HG02623 (cell line): ENCODE measurements around the gene DPYSL4.

Experiments
- ATAC-seq: cut with Tn5 transposase; IDR thresholded peaks from one replicate; pipeline ENCODE4 v1.9.1; 2021; ENCODE audit warnings: moderate library complexity; ENCODE audit not compliant: unreplicated experiment

The DPYSL4 gene

GRCh38 chr10:132186488-132187429, at the start of gene DPYSL4:
Gene DPYSL4 (plus strand): TSS chr10:132186948. CDS start chr10:132187064, 116 bp downstream.
- ATAC-seq = no peak

DNA sequence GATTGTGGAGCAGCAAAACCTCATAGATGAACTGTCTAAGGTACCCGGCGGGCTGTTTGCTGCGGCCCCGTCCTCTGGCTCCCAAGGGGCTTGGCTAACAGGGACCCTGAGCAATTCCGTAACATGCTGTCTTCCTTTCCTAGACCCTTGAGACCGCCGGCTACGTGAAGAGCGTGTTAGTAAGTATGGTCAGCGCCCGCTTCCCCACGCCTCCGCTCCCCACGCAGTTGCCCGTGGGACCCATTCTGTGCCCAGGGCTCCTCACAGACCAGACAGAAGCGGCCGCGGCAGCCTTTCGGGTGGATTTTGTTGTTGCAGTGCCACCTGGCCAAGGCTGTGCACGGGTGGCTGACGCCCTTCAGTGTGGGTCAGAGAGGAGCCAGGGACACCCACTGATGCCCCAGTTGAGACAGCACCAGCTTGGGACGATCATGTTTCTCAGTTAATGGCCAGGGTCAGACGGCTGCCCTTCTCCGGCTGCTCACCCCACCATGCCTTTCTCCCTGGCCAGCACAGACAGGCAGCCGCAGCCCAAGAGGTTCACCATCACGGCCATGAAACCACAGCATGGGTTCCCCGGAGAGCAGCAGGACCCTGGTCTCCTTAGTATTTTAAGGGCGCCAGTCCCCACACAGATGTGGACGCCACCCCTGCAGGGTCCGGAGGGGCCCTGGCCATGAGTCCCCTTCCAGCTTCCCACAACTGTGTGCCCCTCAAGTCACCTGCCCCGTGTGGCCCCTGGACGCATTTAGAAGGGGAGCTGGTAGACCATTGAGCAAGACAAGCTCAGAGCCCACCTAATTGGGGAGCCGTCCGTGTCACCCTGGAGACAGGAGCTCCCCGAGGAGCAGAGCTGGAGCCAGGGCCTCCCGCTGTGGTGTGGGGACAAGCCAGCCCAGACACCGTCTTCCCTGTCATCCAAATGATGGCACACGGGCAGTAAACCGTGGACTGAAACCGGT, 49.4 kb upstream of the DPYSL4 start:
- no peak for ATAC-seq

DNA sequence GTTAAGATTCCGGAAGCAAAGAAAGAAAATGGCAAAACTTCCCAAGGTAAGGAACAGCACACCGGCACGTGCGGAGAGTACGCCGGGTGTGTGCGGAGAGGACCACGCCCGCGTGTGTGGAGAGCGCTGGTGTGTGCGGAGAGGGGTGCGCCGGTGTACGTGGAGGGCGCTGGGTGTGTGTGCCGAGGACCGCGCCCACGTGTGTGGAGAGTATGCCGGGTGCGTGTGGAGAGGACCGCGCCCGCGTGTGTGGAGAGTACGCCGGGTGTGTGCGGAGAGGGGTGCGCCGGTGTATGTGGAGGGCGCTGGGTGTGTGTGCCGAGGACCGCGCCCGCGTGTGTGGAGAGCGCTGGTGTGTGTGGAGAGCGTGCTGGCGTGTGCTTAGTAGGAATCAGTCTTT, 48.6 kb upstream of the DPYSL4 start:
- ATAC-seq = no peak

DNA sequence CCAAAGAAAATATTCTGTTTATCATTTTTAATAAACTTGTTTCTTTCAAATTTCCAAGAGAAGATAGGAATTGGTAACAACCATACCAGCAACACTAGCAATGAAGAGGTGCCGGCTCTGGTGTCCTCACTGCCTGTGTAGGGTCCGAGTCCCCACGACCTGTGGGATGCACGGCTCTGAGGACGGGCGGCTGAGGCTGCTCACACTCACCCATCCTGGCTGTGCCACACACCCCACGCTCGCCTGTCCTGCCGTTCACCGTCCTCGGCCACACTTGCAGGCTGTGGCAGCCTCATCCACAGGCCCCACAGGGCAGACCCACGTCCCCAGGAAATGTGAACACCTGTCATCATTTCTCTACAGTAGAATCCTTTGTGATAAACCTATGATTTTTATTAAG, 48.2 kb upstream of the DPYSL4 start:
- ATAC-seq = no peak

DNA sequence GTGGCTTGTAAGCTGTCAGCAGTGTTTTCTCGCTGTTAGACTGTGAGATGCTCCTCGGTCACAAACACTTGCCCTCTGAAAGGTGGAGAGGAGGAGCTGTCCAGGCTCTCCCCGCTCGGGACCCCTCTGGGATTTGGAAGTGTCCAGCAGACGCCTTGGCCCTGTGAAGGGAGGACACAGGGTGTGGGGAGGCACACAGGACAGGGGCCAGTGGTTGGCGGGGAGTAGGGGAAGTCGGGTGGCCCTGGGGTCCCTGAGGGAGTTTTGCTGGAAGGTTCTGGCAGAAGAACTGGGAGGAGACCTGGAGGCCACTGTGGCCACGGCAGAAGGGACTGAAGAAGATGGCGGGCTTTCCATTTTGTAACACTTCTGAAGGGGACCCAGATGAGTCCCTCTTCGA, 47.2 kb upstream of the DPYSL4 start:
- no peak for ATAC-seq

- ATAC-seq = no peak
These were observed 46.4 kb upstream of the DPYSL4 start for GRCh38 chr10:132140167-132140925.

GRCh38 chr10:132141076-132141475, 45.7 kb upstream of the DPYSL4 start:
- no peak for ATAC-seq

- ATAC-seq = no peak
These were observed 45.0 kb upstream of the DPYSL4 start for GRCh38 chr10:132141526-132142395.

- ATAC-seq = peak; percentile 62
These were observed 44.2 kb upstream of the DPYSL4 start for GRCh38 chr10:132142396-132143161.

GRCh38 chr10:132143162-132143561, 43.6 kb upstream of the DPYSL4 start:
- no peak for ATAC-seq

GRCh38 chr10:132144086-132144485, 42.7 kb upstream of the DPYSL4 start:
- no peak for ATAC-seq

DNA sequence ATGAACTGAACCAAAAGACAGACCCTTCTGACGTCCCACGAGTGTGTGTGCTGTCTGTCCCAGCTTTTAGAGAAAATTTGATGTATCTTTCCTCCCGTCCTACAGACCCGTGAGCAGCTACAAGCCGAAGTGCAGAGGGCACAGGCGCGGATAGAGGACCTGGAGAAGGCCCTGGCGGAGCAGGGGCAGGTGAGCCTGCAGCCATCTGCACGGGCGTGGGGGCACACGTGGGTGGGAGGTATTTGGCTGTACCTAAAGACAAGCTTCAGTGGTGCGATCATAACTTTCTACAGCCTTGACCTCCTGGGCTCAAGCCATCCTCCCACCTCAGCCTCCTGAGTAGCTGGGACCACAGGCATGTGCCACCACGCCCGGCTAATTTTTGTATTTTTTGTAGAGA, 41.7 kb upstream of the DPYSL4 start:
- ATAC-seq = no peak

DNA sequence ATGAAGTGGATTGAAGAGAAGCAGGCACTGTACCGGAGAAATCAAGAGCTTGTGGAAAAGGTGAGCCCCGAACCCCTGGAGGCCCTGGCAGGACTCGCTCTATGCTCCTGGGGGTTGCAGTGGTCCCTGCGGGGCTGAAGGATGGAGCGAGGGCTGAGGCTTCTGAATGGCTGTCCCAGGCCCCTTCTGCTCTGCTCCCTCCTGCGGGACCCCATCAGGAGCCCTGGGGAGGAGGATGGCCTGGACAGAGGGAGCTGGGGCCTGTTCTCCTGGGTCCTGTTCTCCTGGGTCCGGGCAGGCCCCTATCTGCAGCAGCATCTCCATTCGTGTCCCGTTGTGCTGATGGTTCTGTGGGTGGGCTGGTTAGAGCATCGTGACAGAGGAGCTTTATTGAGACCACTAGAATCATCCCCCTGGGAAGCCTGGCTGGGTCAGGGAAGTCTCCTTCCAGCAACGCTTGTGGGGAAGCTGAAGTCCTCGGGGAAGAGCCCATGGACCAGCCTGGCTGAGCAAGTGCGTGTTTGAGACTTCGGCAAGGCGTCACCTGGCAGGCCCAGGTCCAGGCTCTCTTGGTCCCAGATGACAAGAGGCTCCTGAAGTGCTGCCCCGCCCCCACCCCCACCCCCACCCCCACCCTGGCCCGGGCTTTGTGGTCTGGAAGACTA, 41.1 kb upstream of the DPYSL4 start:
- ATAC-seq = no peak

DNA sequence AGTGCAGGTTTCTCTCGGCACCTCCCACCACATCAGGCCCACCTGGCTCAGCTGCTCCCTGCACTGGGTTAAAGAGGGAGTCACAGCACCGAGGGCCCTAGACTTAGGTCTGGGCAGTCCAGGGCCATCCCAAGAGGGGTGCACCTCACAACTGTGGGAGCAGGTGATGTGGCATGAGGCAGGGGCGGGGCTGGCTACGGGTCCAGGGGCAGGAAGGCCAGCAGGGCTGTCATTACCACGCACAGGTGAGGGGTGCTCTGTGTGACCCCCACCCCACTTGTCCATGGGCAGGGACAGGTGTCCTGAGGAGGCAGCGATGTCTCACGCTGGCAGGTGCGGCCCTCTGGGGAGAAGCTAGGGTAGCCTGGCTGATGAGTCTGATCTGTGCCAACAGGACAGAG, 40.5 kb upstream of the DPYSL4 start:
- no peak for ATAC-seq

GRCh38 chr10:132146941-132147915, 39.5 kb upstream of the DPYSL4 start:
- no peak for ATAC-seq

GRCh38 chr10:132148261-132149251, 38.2 kb upstream of the DPYSL4 start:
- ATAC-seq = no peak
